ENCODE data around the gene SV2A.
"Not testable (repeated sequence)": the region's sequence is repeated elsewhere in the genome, so short reads cannot be mapped to it uniquely, and the experiment has no call there.

The SV2A gene, protein sequence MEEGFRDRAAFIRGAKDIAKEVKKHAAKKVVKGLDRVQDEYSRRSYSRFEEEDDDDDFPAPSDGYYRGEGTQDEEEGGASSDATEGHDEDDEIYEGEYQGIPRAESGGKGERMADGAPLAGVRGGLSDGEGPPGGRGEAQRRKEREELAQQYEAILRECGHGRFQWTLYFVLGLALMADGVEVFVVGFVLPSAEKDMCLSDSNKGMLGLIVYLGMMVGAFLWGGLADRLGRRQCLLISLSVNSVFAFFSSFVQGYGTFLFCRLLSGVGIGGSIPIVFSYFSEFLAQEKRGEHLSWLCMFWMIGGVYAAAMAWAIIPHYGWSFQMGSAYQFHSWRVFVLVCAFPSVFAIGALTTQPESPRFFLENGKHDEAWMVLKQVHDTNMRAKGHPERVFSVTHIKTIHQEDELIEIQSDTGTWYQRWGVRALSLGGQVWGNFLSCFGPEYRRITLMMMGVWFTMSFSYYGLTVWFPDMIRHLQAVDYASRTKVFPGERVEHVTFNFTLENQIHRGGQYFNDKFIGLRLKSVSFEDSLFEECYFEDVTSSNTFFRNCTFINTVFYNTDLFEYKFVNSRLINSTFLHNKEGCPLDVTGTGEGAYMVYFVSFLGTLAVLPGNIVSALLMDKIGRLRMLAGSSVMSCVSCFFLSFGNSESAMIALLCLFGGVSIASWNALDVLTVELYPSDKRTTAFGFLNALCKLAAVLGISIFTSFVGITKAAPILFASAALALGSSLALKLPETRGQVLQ

GRCh38 chr1:149917571-149918144 is at the start of gene SV2A:
Gene SV2A (minus strand): TSS chr1:149917844. CDS start chr1:149913840, 4,004 bp downstream.
- no peak for DNase-seq (ENCODE audit: low read depth in 2 of 2)

GRCh38 chr1:149967041-149967440 is 49.4 kb upstream of the SV2A start:
- no peak for DNase-seq (ENCODE audit: low read depth in 2 of 2)

DNA sequence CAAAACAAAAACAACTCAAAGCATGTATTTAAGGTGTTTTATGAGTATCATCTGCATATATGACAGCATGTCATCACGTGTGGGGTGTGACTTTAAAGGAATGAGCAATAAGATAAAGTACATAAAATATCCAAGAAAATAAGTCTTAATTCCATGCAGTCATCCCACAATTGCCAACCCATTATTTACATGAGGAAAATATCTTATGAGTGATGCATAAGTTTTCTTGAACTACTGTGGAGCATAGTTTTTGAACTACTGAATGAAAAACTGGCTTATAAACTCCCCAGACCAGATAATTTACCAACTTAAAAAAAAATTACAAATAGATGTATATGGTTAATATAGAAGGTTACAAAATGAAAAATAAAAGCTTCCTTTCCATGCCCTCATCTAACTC is 48.8 kb upstream of the SV2A start:
- DNase-seq (ENCODE audit: low read depth in 2 of 2), result no peak

- DNase-seq (ENCODE audit: low read depth in 2 of 2), result no peak
Measured at GRCh38 chr1:149965440-149965839, 47.8 kb upstream of the SV2A start.

DNA sequence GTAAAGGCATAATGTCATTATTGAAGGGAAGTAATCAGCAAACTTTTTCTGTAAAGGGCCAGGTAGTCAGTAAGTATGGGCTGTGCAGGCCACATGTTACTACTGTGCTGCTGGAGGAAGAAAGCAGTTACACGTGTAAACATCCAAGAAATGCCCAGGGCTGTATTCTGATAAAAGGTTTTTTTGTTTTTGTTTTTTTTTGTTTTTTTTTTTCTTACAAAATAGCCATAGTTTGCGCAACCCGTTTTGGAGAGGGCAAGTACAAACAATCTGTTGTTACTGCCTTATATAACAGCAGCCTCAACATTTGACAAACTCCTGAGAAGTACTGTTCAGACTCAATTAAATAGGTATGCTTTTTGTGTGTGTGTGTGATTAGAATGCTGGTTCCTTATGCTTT is 45.7 kb upstream of the SV2A start:
- no peak for DNase-seq (ENCODE audit: low read depth in 2 of 2)

GRCh38 chr1:149962736-149963135 is 45.1 kb upstream of the SV2A start:
- DNase-seq (ENCODE audit: low read depth in 2 of 2), result no peak

DNA sequence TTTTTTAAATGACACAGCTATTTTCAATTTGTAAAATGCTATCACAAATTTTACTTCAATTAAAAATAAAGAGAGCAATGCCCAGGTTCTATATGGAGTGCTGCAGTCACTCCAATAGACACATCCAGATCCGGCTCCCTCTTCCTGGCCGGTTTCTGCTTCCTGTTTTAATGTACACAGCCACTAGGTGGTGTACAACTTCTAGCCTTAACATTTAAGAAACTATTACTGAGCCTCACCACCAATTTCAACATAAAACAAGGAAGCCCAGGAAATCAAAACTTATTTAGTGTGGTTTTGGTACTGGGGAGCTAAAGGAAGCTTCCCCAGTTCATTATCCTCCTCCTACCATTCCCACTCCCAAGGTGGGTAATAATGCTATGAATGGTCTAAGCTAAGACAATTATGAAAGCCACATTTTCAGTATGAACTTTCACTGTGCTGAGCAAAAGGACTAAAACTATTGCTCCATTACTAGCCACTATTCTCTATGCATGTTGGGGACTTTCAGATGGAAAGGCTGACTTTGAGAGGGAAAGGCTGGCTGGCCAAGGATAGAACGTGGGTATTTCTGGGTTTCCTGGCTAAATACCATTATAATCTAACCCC is 44.5 kb upstream of the SV2A start:
- DNase-seq (ENCODE audit: low read depth in 2 of 2), result peak in 1 of 2 donors; percentile 16

DNA sequence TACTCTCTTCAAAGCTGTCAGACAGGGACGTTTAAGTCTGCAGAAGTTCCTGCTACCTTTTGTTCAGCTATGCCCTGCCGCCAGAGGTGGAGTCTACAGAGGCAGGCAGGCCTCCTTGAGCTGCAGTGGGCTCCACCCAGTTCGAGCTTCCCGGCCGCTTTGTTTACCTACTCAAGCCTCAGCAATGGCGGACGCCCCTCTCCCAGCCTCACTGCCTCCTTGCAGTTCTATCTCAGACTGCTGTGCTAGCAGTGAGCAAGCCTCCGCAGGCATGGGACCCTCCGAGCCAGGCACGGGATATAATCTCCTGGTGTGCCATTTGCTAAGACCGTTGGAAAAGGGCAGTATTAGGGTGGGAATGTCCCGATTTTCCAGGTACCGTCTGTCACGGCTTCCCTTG is 39.9 kb upstream of the SV2A start:
- DNase-seq (ENCODE audit: low read depth in 2 of 2), result not testable (repeated sequence)

DNA sequence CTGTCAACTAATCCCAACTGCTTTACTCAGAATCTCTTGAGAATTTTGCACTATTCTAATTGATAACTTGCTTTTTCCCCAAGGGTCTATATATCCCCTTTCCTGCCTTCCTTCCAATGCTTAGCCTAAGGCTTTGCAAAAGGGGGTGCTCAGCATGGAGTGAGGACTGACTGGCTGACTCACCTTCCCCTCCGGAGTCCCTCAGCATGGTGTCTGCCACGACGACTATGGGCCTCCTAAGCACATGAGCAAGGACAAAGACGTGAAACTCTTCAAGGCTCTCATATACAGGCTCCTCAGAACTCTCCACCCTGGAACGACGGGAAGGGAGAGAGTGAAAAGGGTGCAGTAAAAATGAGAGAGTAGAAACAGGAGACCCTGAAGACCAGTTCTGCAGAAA is 32.3 kb upstream of the SV2A start:
- DNase-seq (ENCODE audit: low read depth in 2 of 2), result no peak

DNA sequence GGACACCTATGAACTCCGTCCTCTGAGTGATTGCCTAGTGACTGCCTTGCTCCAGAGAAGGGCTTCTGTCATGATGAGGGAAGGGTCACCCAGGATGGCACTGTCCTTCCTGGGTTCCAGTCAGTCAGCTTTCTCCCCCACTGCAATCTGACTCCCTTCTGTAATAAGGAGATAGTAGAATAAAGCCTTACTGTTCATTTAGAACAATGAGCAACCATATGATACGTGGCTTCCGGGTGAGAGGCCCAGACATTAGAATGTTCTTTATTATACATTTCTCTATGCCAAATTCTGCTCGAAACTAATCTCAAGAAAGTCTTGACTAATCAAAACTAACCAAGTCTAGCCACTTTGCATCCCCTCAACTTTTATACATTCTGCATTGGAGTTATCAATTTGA is 27.6 kb upstream of the SV2A start:
- no peak for DNase-seq (ENCODE audit: low read depth in 2 of 2)

DNA sequence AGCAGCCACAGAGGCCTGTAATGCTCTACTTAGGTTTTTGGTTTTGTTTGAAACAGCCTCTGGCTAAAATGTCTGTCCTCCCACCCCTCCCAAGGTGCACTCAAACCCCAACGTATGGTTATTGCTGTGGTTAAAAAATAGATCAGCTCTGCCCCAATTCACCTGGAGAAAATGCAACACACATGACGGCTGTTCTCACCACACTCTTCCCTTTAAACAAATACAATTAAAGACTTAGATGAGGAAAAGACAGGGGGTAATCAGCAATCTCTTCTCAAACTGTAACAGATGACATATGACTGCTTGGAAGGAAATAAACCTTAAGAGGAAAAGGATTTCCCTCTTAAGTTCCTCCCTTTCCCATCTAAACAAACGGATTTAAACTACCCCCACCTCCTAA is 25.2 kb upstream of the SV2A start:
- DNase-seq (ENCODE audit: low read depth in 2 of 2), result no peak

DNA sequence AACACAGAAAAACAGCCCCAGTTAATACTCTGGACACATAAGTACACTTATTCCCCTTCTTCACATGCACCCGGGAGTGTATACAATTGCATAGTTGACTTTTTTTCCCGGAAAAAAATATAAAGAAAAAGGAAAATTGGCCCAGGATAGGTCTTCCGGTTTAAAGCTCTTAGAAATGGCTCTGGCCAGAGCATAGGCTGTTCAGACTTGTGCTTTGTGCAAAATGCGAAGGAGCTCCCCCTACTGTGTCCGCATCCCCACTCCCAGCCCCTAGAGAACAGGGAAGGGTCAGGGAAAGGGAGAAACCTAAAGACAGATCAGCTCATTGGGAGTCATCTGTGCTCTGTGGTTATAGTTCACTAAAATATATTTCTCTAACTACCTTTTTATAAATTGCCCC is 24.6 kb upstream of the SV2A start:
- no peak for DNase-seq (ENCODE audit: low read depth in 2 of 2)

DNA sequence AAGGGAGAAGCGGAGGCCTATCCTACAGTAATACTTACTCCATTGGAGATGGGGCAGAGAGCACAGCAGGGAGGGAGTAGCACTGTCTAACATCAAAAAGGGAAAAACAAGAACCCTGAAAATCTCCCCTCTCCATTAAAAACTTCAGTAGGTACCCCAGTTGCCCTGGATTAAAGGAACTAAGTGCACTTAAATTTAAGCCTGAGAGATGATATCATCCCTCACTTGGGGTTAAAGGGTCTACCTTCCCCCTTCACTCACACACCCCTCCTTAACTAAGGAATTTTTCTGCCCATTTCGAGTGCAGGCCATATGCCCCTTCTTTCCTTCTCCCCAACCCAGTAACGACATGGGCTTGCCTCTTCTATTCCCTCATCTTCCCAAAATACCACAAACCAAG is 22.8 kb upstream of the SV2A start:
- no peak for DNase-seq (ENCODE audit: low read depth in 2 of 2)

GRCh38 chr1:149938668-149939003 is 21.0 kb upstream of the SV2A start:
- not testable (repeated sequence) for DNase-seq (ENCODE audit: low read depth in 2 of 2)

DNA sequence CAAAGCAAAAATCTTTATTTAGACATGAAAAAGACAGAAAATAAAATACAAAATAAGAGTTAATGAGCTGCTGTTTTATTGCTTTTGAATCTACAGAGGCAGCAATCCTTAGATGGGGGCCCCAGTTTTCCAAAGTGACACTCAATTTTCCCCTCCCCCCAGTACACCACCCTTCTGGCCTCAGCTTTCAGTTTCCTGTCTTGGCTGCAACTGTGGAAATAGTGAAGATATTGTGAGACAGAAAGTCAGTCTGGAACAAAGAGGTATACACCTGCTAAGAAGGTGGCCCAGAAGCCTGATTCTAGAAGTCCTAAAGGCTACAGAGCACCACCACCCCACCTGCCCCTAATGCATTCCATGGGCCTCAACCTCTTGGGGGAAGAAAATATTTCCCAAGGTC is 20.1 kb upstream of the SV2A start:
- no peak for DNase-seq (ENCODE audit: low read depth in 2 of 2)

DNA sequence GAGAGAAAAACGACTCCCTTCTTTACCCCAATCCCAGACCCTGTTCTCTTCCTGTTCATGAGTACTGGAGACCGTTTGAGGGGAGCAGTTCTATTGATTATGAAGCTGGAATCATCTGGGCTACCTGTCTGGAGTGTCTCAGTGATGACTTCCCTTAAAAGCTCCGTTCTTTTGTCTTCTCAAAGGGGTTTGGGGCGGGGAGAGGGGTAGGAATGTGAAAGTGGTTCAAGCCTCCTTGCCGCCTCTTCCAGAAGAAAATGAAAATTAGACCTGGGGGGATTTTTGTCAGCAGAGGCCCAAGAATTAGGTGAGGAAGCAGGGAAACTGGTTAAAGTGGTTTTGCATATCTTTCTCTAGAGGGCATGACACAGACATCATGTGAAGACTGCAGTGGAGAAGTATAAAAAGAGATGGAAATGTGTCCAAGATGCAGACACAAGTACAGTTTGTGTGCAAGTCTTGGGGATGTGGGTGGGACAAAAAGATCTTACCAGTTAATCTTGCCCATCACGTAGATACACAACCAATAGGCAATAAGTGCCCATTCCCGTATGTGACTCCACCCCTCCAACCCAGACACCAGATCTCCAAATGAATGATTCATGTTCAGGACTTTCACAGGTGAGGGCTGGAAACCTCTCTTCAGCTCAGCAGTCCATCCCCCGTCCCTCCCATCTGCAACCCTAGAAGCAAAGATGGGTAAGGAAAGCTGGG is 19.5 kb upstream of the SV2A start:
- no peak for DNase-seq (ENCODE audit: low read depth in 2 of 2)

DNA sequence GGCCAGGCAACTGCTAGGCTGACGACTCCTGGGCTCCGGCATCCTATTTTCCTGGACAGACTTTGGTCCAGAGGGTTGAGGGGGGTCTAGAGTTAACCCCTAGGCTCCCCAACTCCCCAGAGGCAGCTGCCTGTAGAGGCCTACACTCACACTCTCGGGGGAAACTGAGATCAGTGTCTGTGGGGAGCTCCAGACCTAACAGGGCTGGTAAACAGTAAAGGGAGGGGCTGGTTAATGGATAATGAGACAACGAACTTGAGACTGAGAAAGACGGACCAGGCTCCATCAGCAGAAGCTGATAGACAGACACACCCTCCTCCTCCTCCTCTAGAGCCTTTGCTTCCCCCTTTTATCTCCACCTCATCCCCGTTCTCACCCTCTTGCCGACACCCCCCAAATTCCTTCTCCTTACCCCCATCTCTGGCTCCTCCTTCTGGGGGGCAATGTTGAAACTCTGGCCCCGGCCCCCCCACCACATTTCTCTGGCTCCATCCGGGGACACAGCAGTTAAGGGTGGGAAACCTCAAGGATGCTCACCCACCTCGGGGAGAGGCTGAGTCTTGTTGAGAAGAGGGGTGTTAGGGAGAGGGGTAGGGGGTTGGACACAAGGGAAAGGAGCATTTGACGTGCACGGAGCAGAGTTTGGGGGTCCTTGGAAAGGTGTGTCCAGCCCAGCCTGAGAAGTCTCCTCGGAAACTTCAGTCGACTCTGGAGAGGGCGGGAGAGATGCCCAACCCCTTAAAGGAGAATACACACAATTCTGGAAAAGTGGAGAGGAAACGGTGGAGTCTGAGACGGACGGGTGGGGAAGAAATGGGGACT is 18.7 kb upstream of the SV2A start, which contains the start of gene MTMR11:
TSS of gene MTMR11 (minus strand) at position 710 of the 822 bp plus-strand sequence. CDS start at position 478, 232 bp downstream.
- no peak for DNase-seq (ENCODE audit: low read depth in 2 of 2)

- DNase-seq (ENCODE audit: low read depth in 2 of 2), result no peak
Measured at GRCh38 chr1:149934356-149934755, 16.7 kb upstream of the SV2A start.

- DNase-seq (ENCODE audit: low read depth in 2 of 2), result no peak
Measured at GRCh38 chr1:149933208-149933607, 15.6 kb upstream of the SV2A start.

DNA sequence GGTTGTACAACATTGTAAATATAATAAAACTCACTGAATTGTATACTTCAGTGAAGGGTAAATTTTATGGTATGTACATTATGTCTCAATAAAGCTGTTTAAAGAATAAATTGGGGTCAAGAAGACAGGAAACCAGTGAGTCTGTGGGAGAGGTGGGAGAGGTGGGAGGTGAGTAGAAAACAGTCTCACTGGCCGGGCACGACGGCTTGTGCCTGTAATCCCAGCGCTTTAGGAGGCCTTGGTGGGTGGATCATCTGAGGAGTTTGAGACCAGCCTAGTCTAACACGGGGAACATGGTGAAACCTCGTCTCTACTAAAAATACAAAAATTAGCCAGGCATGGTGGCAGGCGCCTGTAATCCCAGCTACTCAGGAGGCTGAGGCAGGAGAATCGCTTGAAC is 14.8 kb upstream of the SV2A start:
- no peak for DNase-seq (ENCODE audit: low read depth in 2 of 2)

GRCh38 chr1:149931212-149931790 is 13.7 kb upstream of the SV2A start:
- no peak for DNase-seq (ENCODE audit: low read depth in 2 of 2)
